ENCODE data around the gene KLHDC1. TPM values are rescaled to one million over a fixed set of nuclear protein-coding genes. Genes with fewer than 3 reads are reported as not detected.
"Not testable (repeated sequence)": the region's sequence is repeated elsewhere in the genome, so short reads cannot be mapped to it uniquely, and the experiment has no call there.

Gene KLHDC1
- total RNA-seq, 1 donor from 2014 or later = 6.9 TPM

- ChIA-PET CTCF (interaction anchor here (0.9 to 1.5 kb wide), 3 partner anchors 54 to 102 kb away, joined by 4 to 5 read pairs (median 4); partner anchors contain the start of genes KLHDC2 and RPS29), POLR2A (interaction anchor here (0.8 to 3.1 kb wide), 9 partner anchors 53 to 624 kb away, joined by 3 to 38 read pairs (median 4); partner anchors contain the start of genes DMAC2L, DNAAF2, KLHDC2 and L2HGDH)
- DNase-seq = peak; percentile 77
- intact Hi-C loops (cut with micrococcal nuclease) = loop anchor here (1.0 kb wide), 3 partner anchors 54 to 79 kb away; partner anchors contain the start of genes MGAT2 and RPL36AL
- H3K9me3 Mint-ChIP-seq = no peaks in the 10 kb centered on the region
- peak within 1 kb of the TSS; percentile 91 for H3K27ac Mint-ChIP-seq
- H3K4me1 Mint-ChIP-seq = peaks cover 14% of the 10 kb centered on the region
- peak; percentile 82 for ATAC-seq (ENCODE audit: low read depth)
- peak within 1 kb of the TSS; percentile 87 for H3K4me3 Mint-ChIP-seq
- no peak for TF ChIP-seq CTCF (IDR thresholded peaks at IDR 0.05)
- no peaks in the 10 kb centered on the region for H3K27me3 Mint-ChIP-seq
- H3K36me3 Mint-ChIP-seq (ENCODE audit: low read depth) = peaks cover 7% of the 10 kb centered on the region
These were observed 4.8 kb upstream of the KLHDC1 start, which contains the start of gene POLE2 for GRCh38 chr14:49687942-49688700. POLE2 (minus strand) TSS chr14:49688214; CDS start chr14:49688203, 11 bp downstream.

DNA sequence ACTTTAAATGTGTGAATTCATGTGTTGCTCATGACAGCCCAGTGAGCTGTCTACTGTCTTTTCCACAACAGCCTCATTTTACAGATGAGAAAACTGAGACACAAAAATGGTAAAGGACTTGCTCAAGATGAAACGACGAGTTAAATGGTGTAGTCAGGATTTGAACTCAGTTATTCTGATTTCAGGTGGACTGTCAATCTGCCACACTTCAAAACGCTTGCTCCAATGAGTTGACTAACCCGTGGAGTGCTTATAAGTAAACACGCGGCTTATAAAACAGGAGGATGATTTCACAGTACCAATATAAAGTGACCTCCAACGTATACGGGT is 4.3 kb upstream of the KLHDC1 start:
- Mint-ChIP-seq H3K36me3 (ENCODE audit: low read depth) (peaks cover 7% of the 10 kb centered on the region), H3K9me3 (no peaks in the 10 kb centered on the region), H3K4me1 (peaks cover 16% of the 10 kb centered on the region), H3K27me3 (no peaks in the 10 kb centered on the region), H3K4me3 (peak overlapping the region; percentile 87), H3K27ac (peak overlapping the region; percentile 91)
- ATAC-seq (ENCODE audit: low read depth) (no peak), DNase-seq (no peak)
- intact Hi-C loops (cut with micrococcal nuclease) = loop anchor here (1.0 kb wide), 3 partner anchors 54 to 79 kb away; partner anchors contain the start of genes MGAT2 and RPL36AL
- POLR2A ChIA-PET = interaction anchor here (1.0 to 3.1 kb wide), 6 partner anchors 54 to 102 kb away, joined by 3 to 38 read pairs (median 7); partner anchors contain the start of genes DNAAF2, KLHDC2, RPL36AL and RPS29
- CTCF ChIA-PET = interaction anchor here (0.9 to 1.5 kb wide), 3 partner anchors 54 to 103 kb away, joined by 4 to 5 read pairs (median 4); partner anchors contain the start of genes KLHDC2 and RPS29
- TF ChIP-seq CTCF (IDR thresholded peaks at IDR 0.05) = no peak

DNA sequence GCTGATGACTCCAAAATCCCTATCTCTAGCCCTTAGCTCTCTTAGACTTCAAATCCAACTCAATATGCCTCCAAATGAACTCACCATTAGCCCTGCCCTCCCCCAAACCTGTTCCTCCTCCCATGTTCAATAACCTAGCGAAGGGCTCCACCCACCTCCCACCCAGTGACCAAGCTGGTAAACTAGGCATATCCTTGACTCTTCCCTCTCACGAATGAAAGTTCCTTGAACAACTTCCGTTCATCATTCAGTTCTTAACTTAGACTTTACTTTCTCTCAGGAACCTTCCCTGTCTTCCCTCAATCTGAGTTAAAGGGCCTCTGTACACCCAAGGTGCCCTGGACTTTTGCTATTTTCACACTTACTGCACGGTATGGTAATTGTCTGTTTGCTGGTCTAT is 1.9 kb upstream of the KLHDC1 start:
- DNase-seq = no peak
- CTCF ChIA-PET = no interaction called here
- intact Hi-C loops (cut with micrococcal nuclease) = loop anchor here (5.0 kb wide), 2 partner anchors 541 to 621 kb away; partner anchors contain the start of genes DMAC2L, L2HGDH and SOS2
- Mint-ChIP-seq H3K4me1 (peaks cover 29% of the 10 kb centered on the region), H3K4me3 (no peak overlapping the region), H3K9me3 (no peaks in the 10 kb centered on the region), H3K36me3 (ENCODE audit: low read depth) (peaks cover 7% of the 10 kb centered on the region), H3K27ac (peak overlapping the region; percentile 13), H3K27me3 (no peaks in the 10 kb centered on the region)
- no peak for ATAC-seq (ENCODE audit: low read depth)
- no peak for TF ChIP-seq CTCF (IDR thresholded peaks at IDR 0.05)
- POLR2A ChIA-PET = interaction anchor here (1.0 kb wide), 1 partner anchor 77 kb away, joined by 9 read pairs; the partner anchor contains the start of gene KLHDC2

GRCh38 chr14:49692193-49692757 is 645 bp upstream of the KLHDC1 start:
- ChIA-PET CTCF (no interaction called here), POLR2A (interaction anchor here (0.5 to 3.0 kb wide), 13 partner anchors 9 to 1117 kb away, joined by 3 to 24 read pairs (median 5); partner anchors contain the start of genes KLHDC2, LRR1, MGAT2 and RPL36AL)
- intact Hi-C loops (cut with micrococcal nuclease) = loop anchor here (1.0 to 5.0 kb wide), 4 partner anchors 105 to 620 kb away; partner anchors contain the start of genes DMAC2L, L2HGDH, RPS29 and SOS2

GRCh38 chr14:49693735-49694124 is 810 bp downstream of the KLHDC1 start:
- ATAC-seq (ENCODE audit: low read depth); H3K36me3 Mint-ChIP-seq (ENCODE audit: low read depth); DNase-seq; CTCF ChIA-PET; H3K27ac Mint-ChIP-seq; H3K27me3 Mint-ChIP-seq; H3K9me3 Mint-ChIP-seq: not testable (repeated sequence)
- intact Hi-C loops (cut with micrococcal nuclease) = loop anchor here (1.0 to 5.0 kb wide), 6 partner anchors 59 to 619 kb away; partner anchors contain the start of genes DMAC2L, KLHDC2, L2HGDH and MGAT2
- Mint-ChIP-seq H3K4me3 (peak overlapping the region; percentile 83), H3K4me1 (peaks cover 18% of the 10 kb centered on the region)
- POLR2A ChIA-PET = interaction anchor here (0.6 to 3.0 kb wide), 6 partner anchors 59 to 310 kb away, joined by 3 to 24 read pairs (median 8); partner anchors contain the start of genes KLHDC2, MGAT2, RPL36AL and RPS29

More at GRCh38 chr14:49692193-49692757, 645 bp upstream of the KLHDC1 start:
- Mint-ChIP-seq H3K4me1 (peaks cover 27% of the 10 kb centered on the region), H3K27ac (peak overlapping the region; percentile 84), H3K9me3 (no peaks in the 10 kb centered on the region), H3K4me3 (peak overlapping the region; percentile 83), H3K36me3 (ENCODE audit: low read depth) (peaks cover 7% of the 10 kb centered on the region), H3K27me3 (no peaks in the 10 kb centered on the region)
- DNase-seq (no peak), ATAC-seq (ENCODE audit: low read depth) (no peak)
- TF ChIP-seq CTCF (IDR thresholded peaks at IDR 0.05) = no peak

Measured in activated B cell treated with CpG ODN at 0.5 μM for 24 hours (primary cell).